A673 (cell line): ENCODE results near the gene KIF19. TPM values are rescaled to one million over a fixed set of nuclear protein-coding genes. Genes with fewer than 3 reads are reported as not detected.
"Not testable (repeated sequence)": the region's sequence is repeated elsewhere in the genome, so short reads cannot be mapped to it uniquely, and the experiment has no call there.

Experiments used
- BruUV-seq: library from RNA; stranded (reverse); fragments of 400-500 nt; replicated peaks from 2 replicates; lab custom pipeline; 2021; lab: Mats Ljungman, UMichigan
- CTCF ChIA-PET: fragments of 300-600 bp; sonication (Branson Sonifier 250); formaldehyde crosslinking; loops from one replicate; lab custom pipeline; 2022; ENCODE audit warnings: antibody characterized with exemption; lab: Charles Lee
- POLR2A ChIA-PET: fragments of 300-600 bp; sonication (Branson Sonifier 250); formaldehyde crosslinking; loops from one replicate; lab custom pipeline; 2022; ENCODE audit warnings: antibody characterized with exemption; ENCODE audit not compliant: low non-redundant PET; lab: Charles Lee
- DNase-seq: peaks from one replicate; pipeline ENCODE4 v3.0.0-alpha.2; 2015; ENCODE audit warnings: low spot score
- H3K27ac ChIP-seq: fragments of 200-600 bp; sonication (generic); 2 replicates; pipeline ENCODE4 v1.5.1; 2016; ENCODE audit warnings: mixed run types, low read depth, mild to moderate bottlenecking, mixed read lengths, antibody characterized with exemption, low read length; ENCODE audit not compliant: poor library complexity, severe bottlenecking
- H3K27me3 ChIP-seq: fragments of 200-600 bp; sonication (generic); replicated peaks from 2 replicates; pipeline ENCODE4 v1.6.1; 2017; ENCODE audit warnings: mixed run types, low read depth, mild to moderate bottlenecking, mixed read lengths, antibody characterized with exemption, low read length; ENCODE audit not compliant: insufficient read depth, poor library complexity
- H3K36me3 ChIP-seq: fragments of 200-600 bp; sonication (generic); 2 replicates; pipeline ENCODE4 v1.6.1; 2016; ENCODE audit warnings: mixed run types, mild to moderate bottlenecking, mixed read lengths, antibody characterized with exemption, low read length; ENCODE audit not compliant: insufficient read depth, poor library complexity, severe bottlenecking
- H3K4me1 ChIP-seq: fragments of 200-600 bp; sonication (generic); 2 replicates; pipeline ENCODE4 v1.6.1; 2017; ENCODE audit warnings: mixed run types, mild to moderate bottlenecking, mixed read lengths, antibody characterized with exemption, low read length; ENCODE audit not compliant: insufficient read depth, poor library complexity, severe bottlenecking
- H3K4me3 ChIP-seq: fragments of 200-600 bp; sonication (generic); 2 replicates; pipeline ENCODE4 v1.5.1; 2016; ENCODE audit warnings: low read depth, mixed run types, mild to moderate bottlenecking, mixed read lengths, low read length; ENCODE audit not compliant: poor library complexity, severe bottlenecking
- H3K9me3 ChIP-seq: fragments of 200-600 bp; sonication (generic); 2 replicates; pipeline ENCODE4 v1.6.1; 2016; ENCODE audit warnings: mixed run types, low read depth, mild to moderate bottlenecking, mixed read lengths, antibody characterized with exemption, low read length; ENCODE audit not compliant: poor library complexity, severe bottlenecking
- CTCF ChIP-seq: fragments of 300-800, 200-600 bp; sonication (generic); conservative IDR thresholded peaks from 2 replicates; pipeline ENCODE4 v1.5.1; 2017; ENCODE audit warnings: low read depth, mild to moderate bottlenecking, antibody characterized with exemption, low read length, moderate library complexity, mixed read lengths
- EZH2 ChIP-seq: fragments of 200-600 bp; sonication (generic); IDR thresholded peaks from 2 replicates; pipeline ENCODE4 v1.6.1; 2017; ENCODE audit warnings: borderline replicate concordance, low read depth, mild to moderate bottlenecking, mixed read lengths, antibody characterized with exemption, low read length; ENCODE audit not compliant: poor library complexity, severe bottlenecking
- intact Hi-C: fragments of 100-400 bp; cut with micrococcal nuclease; formaldehyde crosslinking; loops from one replicate; pipeline ENCODE4 v1.10.0; 2022; ENCODE audit not compliant: unreplicated experiment
- total RNA-seq: library from RNA; stranded (reverse); gene quantifications from 2 replicates; pipeline ENCODE4 v1.2.3, GENCODE V29; 2021

Gene KIF19
- total RNA-seq, 1 experiment from 2014 or later: not detected

- Histone ChIP-seq H3K4me1 (no peaks in the 10 kb centered on the region), H3K4me3 (no peak overlapping the region), H3K36me3 (no peaks in the 10 kb centered on the region), H3K27me3 (no peaks in the 10 kb centered on the region), H3K27ac (no peak overlapping the region), H3K9me3 (no peaks in the 10 kb centered on the region)
- no peak for DNase-seq
- intact Hi-C loops: no loop called here
- TF ChIP-seq CTCF: no peak
- no peak for TF ChIP-seq EZH2
- BruUV-seq: no TSS peak
- ChIA-PET POLR2A (no interaction called here), CTCF (interaction anchor here (0.7 kb wide), 1 partner anchor 1033 kb away, joined by 5 read pairs; no protein-coding TSS in a partner anchor)
Observed at GRCh38 chr17:74403512-74404137, 77.6 kb downstream of the KIF19 start.

GRCh38 chr17:74404218-74404617, 78.2 kb downstream of the KIF19 start:
- H3K4me1 ChIP-seq: no peaks in the 10 kb centered on the region
- no peaks in the 10 kb centered on the region for H3K9me3 ChIP-seq
- no peaks in the 10 kb centered on the region for H3K27me3 ChIP-seq
- no peaks in the 10 kb centered on the region for H3K36me3 ChIP-seq
- intact Hi-C loops: no loop called here
- ChIA-PET POLR2A (no interaction called here), CTCF (no interaction called here)
- TF ChIP-seq CTCF (no peak), EZH2 (no peak)
- no peak overlapping the region for H3K27ac ChIP-seq
- no TSS peak for BruUV-seq
- H3K4me3 ChIP-seq: no peak overlapping the region
- DNase-seq: no peak

- intact Hi-C loops: no loop called here
- ChIA-PET POLR2A (no interaction called here), CTCF (no interaction called here)
- H3K4me1 ChIP-seq: no peaks in the 10 kb centered on the region
- H3K36me3 ChIP-seq: no peaks in the 10 kb centered on the region
- no peak for TF ChIP-seq CTCF
- TF ChIP-seq EZH2: no peak
- BruUV-seq: no TSS peak
- H3K27me3 ChIP-seq: no peaks in the 10 kb centered on the region
- DNase-seq: no peak
- no peak overlapping the region for H3K4me3 ChIP-seq
- H3K9me3 ChIP-seq: no peaks in the 10 kb centered on the region
- H3K27ac ChIP-seq: no peak overlapping the region
Observed at GRCh38 chr17:74404789-74405188, 78.8 kb downstream of the KIF19 start.

GRCh38 chr17:74405311-74405710, 79.3 kb downstream of the KIF19 start:
- not testable (repeated sequence) for BruUV-seq

More at GRCh38 chr17:74405311-74405710, 79.3 kb downstream of the KIF19 start:
- H3K27me3 ChIP-seq, H3K27ac ChIP-seq, H3K9me3 ChIP-seq, H3K4me3 ChIP-seq, H3K36me3 ChIP-seq, DNase-seq, H3K4me1 ChIP-seq, POLR2A ChIA-PET, intact Hi-C loops: not testable (repeated sequence)
- CTCF ChIA-PET: interaction anchor here (0.7 kb wide), 1 partner anchor 341 kb away, joined by 5 read pairs; no protein-coding TSS in a partner anchor
